ENCODE measurements around the gene STXBP6. TPM values are rescaled to one million over a fixed set of nuclear protein-coding genes. Genes with fewer than 3 reads are reported as not detected.
"Not testable (repeated sequence)": the region's sequence is repeated elsewhere in the genome, so short reads cannot be mapped to it uniquely, and the experiment has no call there.

The STXBP6 gene
- total RNA-seq, 2 experiments from 2014 or later = not detected

- no peak for DNase-seq
- no peak overlapping the region for H3K4me3 Mint-ChIP-seq
- CTCF ChIA-PET = no interaction called here
- no peaks in the 10 kb centered on the region for H3K9me3 Mint-ChIP-seq (ENCODE audit: low read depth)
- peaks cover 28% of the 10 kb centered on the region for H3K27me3 Mint-ChIP-seq
- no peaks in the 10 kb centered on the region for H3K36me3 Mint-ChIP-seq
- no peaks in the 10 kb centered on the region for H3K4me1 Mint-ChIP-seq
- H3K27ac Mint-ChIP-seq = no peak overlapping the region
- ATAC-seq = no peak
Observed at GRCh38 chr14:24838945-24839616, 210.9 kb downstream of the STXBP6 start.

GRCh38 chr14:24837280-24838046, 212.5 kb downstream of the STXBP6 start:
- CTCF ChIA-PET = interaction anchor here (1.0 to 1.2 kb wide), 2 partner anchors 17 to 31 kb away, joined by 3 read pairs; no protein-coding TSS in a partner anchor
- Mint-ChIP-seq H3K9me3 (ENCODE audit: low read depth) (no peaks in the 10 kb centered on the region), H3K27me3 (peaks cover 33% of the 10 kb centered on the region), H3K27ac (no peak overlapping the region), H3K36me3 (no peaks in the 10 kb centered on the region), H3K4me1 (no peaks in the 10 kb centered on the region), H3K4me3 (no peak overlapping the region)
- no peak for DNase-seq
- ATAC-seq = no peak

- peaks cover 24% of the 10 kb centered on the region for H3K27me3 Mint-ChIP-seq
- H3K4me3 Mint-ChIP-seq; H3K27ac Mint-ChIP-seq; DNase-seq; H3K36me3 Mint-ChIP-seq; CTCF ChIA-PET; H3K4me1 Mint-ChIP-seq; H3K9me3 Mint-ChIP-seq (ENCODE audit: low read depth); ATAC-seq: not testable (repeated sequence)
Observed at GRCh38 chr14:24836324-24836723, 213.6 kb downstream of the STXBP6 start.

- Mint-ChIP-seq H3K4me1 (no peaks in the 10 kb centered on the region), H3K36me3 (no peaks in the 10 kb centered on the region), H3K9me3 (ENCODE audit: low read depth) (no peaks in the 10 kb centered on the region), H3K27me3 (peaks cover 18% of the 10 kb centered on the region), H3K27ac (no peak overlapping the region), H3K4me3 (no peak overlapping the region)
- no peak for ATAC-seq
- CTCF ChIA-PET = no interaction called here
- DNase-seq = no peak
Observed at GRCh38 chr14:24834956-24835355, 215.0 kb downstream of the STXBP6 start.

GRCh38 chr14:24833385-24833784, 216.6 kb downstream of the STXBP6 start:
- CTCF ChIA-PET = no interaction called here
- Mint-ChIP-seq H3K9me3 (ENCODE audit: low read depth) (no peaks in the 10 kb centered on the region), H3K27me3 (peaks cover 17% of the 10 kb centered on the region)

GRCh38 chr14:24831677-24832076, 218.3 kb downstream of the STXBP6 start:
- Mint-ChIP-seq H3K27ac (no peak overlapping the region), H3K4me1 (no peaks in the 10 kb centered on the region), H3K9me3 (ENCODE audit: low read depth) (no peaks in the 10 kb centered on the region), H3K4me3 (no peak overlapping the region), H3K27me3 (peaks cover 19% of the 10 kb centered on the region), H3K36me3 (no peaks in the 10 kb centered on the region)
- ATAC-seq (no peak), DNase-seq (no peak)
- CTCF ChIA-PET = no interaction called here

More at GRCh38 chr14:24833385-24833784, 216.6 kb downstream of the STXBP6 start:
- ATAC-seq = no peak
- Mint-ChIP-seq H3K36me3 (no peaks in the 10 kb centered on the region), H3K4me1 (no peaks in the 10 kb centered on the region), H3K27ac (no peak overlapping the region), H3K4me3 (no peak overlapping the region)
- no peak for DNase-seq

- no peak overlapping the region for H3K27ac Mint-ChIP-seq
Observed at GRCh38 chr14:24829862-24830261, 220.1 kb downstream of the STXBP6 start.

GRCh38 chr14:24828486-24828885, 221.5 kb downstream of the STXBP6 start:
- H3K36me3 Mint-ChIP-seq = no peaks in the 10 kb centered on the region
- H3K4me3 Mint-ChIP-seq = no peak overlapping the region
- peaks cover 23% of the 10 kb centered on the region for H3K27me3 Mint-ChIP-seq
- H3K4me1 Mint-ChIP-seq = no peaks in the 10 kb centered on the region
- no peak for DNase-seq
- no peak overlapping the region for H3K27ac Mint-ChIP-seq
- no peaks in the 10 kb centered on the region for H3K9me3 Mint-ChIP-seq (ENCODE audit: low read depth)
- no peak for ATAC-seq
- CTCF ChIA-PET = no interaction called here

More at GRCh38 chr14:24829862-24830261, 220.1 kb downstream of the STXBP6 start:
- no peaks in the 10 kb centered on the region for H3K36me3 Mint-ChIP-seq
- H3K9me3 Mint-ChIP-seq (ENCODE audit: low read depth) = no peaks in the 10 kb centered on the region
- H3K4me1 Mint-ChIP-seq = no peaks in the 10 kb centered on the region
- no peak for ATAC-seq
- DNase-seq = no peak
- CTCF ChIA-PET = no interaction called here
- no peak overlapping the region for H3K4me3 Mint-ChIP-seq
- H3K27me3 Mint-ChIP-seq = peaks cover 22% of the 10 kb centered on the region

GRCh38 chr14:24826390-24826789, 223.6 kb downstream of the STXBP6 start:
- no peaks in the 10 kb centered on the region for H3K36me3 Mint-ChIP-seq
- CTCF ChIA-PET = no interaction called here

GRCh38 chr14:24820616-24821015, 229.3 kb downstream of the STXBP6 start:
- CTCF ChIA-PET = no interaction called here
- no peaks in the 10 kb centered on the region for H3K36me3 Mint-ChIP-seq
- peaks cover 24% of the 10 kb centered on the region for H3K27me3 Mint-ChIP-seq
- no peak overlapping the region for H3K27ac Mint-ChIP-seq
- no peak overlapping the region for H3K4me3 Mint-ChIP-seq
- ATAC-seq (no peak), DNase-seq (no peak)
- H3K9me3 Mint-ChIP-seq (ENCODE audit: low read depth) = no peaks in the 10 kb centered on the region
- H3K4me1 Mint-ChIP-seq = no peaks in the 10 kb centered on the region

More at GRCh38 chr14:24826390-24826789, 223.6 kb downstream of the STXBP6 start:
- no peaks in the 10 kb centered on the region for H3K9me3 Mint-ChIP-seq (ENCODE audit: low read depth)
- no peak for ATAC-seq
- peaks cover 30% of the 10 kb centered on the region for H3K27me3 Mint-ChIP-seq
- H3K27ac Mint-ChIP-seq = no peak overlapping the region
- no peaks in the 10 kb centered on the region for H3K4me1 Mint-ChIP-seq
- DNase-seq = no peak
- H3K4me3 Mint-ChIP-seq = no peak overlapping the region

- no peak overlapping the region for H3K4me3 Mint-ChIP-seq
- H3K27me3 Mint-ChIP-seq = peaks cover 21% of the 10 kb centered on the region
- no peak for ATAC-seq
- H3K9me3 Mint-ChIP-seq (ENCODE audit: low read depth) = no peaks in the 10 kb centered on the region
- no peak for DNase-seq
- CTCF ChIA-PET = no interaction called here
- H3K27ac Mint-ChIP-seq = no peak overlapping the region
- H3K36me3 Mint-ChIP-seq = no peaks in the 10 kb centered on the region
- H3K4me1 Mint-ChIP-seq = no peaks in the 10 kb centered on the region
Observed at GRCh38 chr14:24818823-24819341, 231.1 kb downstream of the STXBP6 start.

- Mint-ChIP-seq H3K4me3 (no peak overlapping the region), H3K27ac (no peak overlapping the region), H3K4me1 (no peaks in the 10 kb centered on the region), H3K36me3 (no peaks in the 10 kb centered on the region), H3K27me3 (peaks cover 27% of the 10 kb centered on the region), H3K9me3 (ENCODE audit: low read depth) (no peaks in the 10 kb centered on the region)
- DNase-seq (no peak), ATAC-seq (no peak)
- CTCF ChIA-PET = no interaction called here
Observed at GRCh38 chr14:24818058-24818822, 231.7 kb downstream of the STXBP6 start.

GRCh38 chr14:24817212-24818057, 232.5 kb downstream of the STXBP6 start:
- Mint-ChIP-seq H3K27ac (no peak overlapping the region), H3K27me3 (peaks cover 32% of the 10 kb centered on the region), H3K4me3 (no peak overlapping the region), H3K9me3 (ENCODE audit: low read depth) (no peaks in the 10 kb centered on the region), H3K36me3 (no peaks in the 10 kb centered on the region), H3K4me1 (no peaks in the 10 kb centered on the region)
- no peak for ATAC-seq
- no peak for DNase-seq
- CTCF ChIA-PET = no interaction called here
